HepG2 (cell line): ENCODE data around the gene SRBD1. TPM values are rescaled to one million over a fixed set of nuclear protein-coding genes. Genes with fewer than 3 reads are reported as not detected.
A peak's percentile ranks its signal among the peaks of the same experiment; 100 is the strongest.

Experiments
- BCL3 ChIP-seq: sonication (generic); formaldehyde crosslinking; IDR thresholded peaks from 2 replicates; pipeline ENCODE4 v1.5.1; 2020; ENCODE audit warnings: mild to moderate bottlenecking, missing genetic modification reagents, moderate library complexity
- CENPT ChIP-seq: sonication (generic); formaldehyde crosslinking; IDR thresholded peaks from 2 replicates; pipeline ENCODE4 v1.8.0; 2022; ENCODE audit warnings: low read depth, mild to moderate bottlenecking, moderate library complexity, missing genetic modification reagents
- FOSL1 ChIP-seq: sonication (generic); formaldehyde crosslinking; IDR thresholded peaks from 2 replicates; pipeline ENCODE4 v1.9.0; 2021; ENCODE audit warnings: missing genetic modification reagents, borderline replicate concordance
- LBX2 ChIP-seq: sonication (generic); formaldehyde crosslinking; IDR thresholded peaks from 2 replicates; pipeline ENCODE4 v1.5.0; 2020; ENCODE audit warnings: missing genetic modification reagents, mild to moderate bottlenecking, borderline replicate concordance
- MLX ChIP-seq: IDR thresholded peaks from 2 replicates; pipeline ENCODE4 v1.6.1; 2016
- NFAT5 ChIP-seq: sonication (generic); formaldehyde crosslinking; IDR thresholded peaks from 2 replicates; pipeline ENCODE4 v1.4.0; 2020; ENCODE audit warnings: missing genetic modification reagents
- PCBP1 ChIP-seq: fragments of 200-400 bp; formaldehyde crosslinking; IDR thresholded peaks from 2 replicates; pipeline ENCODE4 v1.6.1; 2017; ENCODE audit warnings: mild to moderate bottlenecking, low read depth, low read length, borderline replicate concordance
- PHF20 ChIP-seq: sonication (generic); formaldehyde crosslinking; IDR thresholded peaks from 2 replicates; pipeline ENCODE4 v1.5.0; 2020; ENCODE audit warnings: mild to moderate bottlenecking, missing genetic modification reagents
- PRPF4 ChIP-seq: fragments of 200-400 bp; formaldehyde crosslinking; IDR thresholded peaks from 2 replicates; pipeline ENCODE4 v1.6.1; 2016; ENCODE audit warnings: low read length, low read depth; ENCODE audit not compliant: poor library complexity, severe bottlenecking
- SAP130 ChIP-seq: IDR thresholded peaks from 2 replicates; pipeline ENCODE4 v1.6.1; 2016; ENCODE audit warnings: low read depth
- STAT6 ChIP-seq: sonication (generic); formaldehyde crosslinking; IDR thresholded peaks from 2 replicates; pipeline ENCODE4 v1.4.0; 2020; ENCODE audit warnings: missing genetic modification reagents, mild to moderate bottlenecking, borderline replicate concordance
- ZFP36L2 ChIP-seq: sonication (generic); formaldehyde crosslinking; IDR thresholded peaks from 2 replicates; pipeline ENCODE4 v1.4.0; 2020; ENCODE audit warnings: missing genetic modification reagents
- ZNF329 ChIP-seq: sonication (generic); formaldehyde crosslinking; IDR thresholded peaks from 2 replicates; pipeline ENCODE4 v1.9.0; 2021; ENCODE audit warnings: low read depth, mild to moderate bottlenecking, missing genetic modification reagents
- ZNF552 ChIP-seq: sonication (generic); formaldehyde crosslinking; IDR thresholded peaks from 2 replicates; pipeline ENCODE4 v1.9.0; 2022; ENCODE audit warnings: missing genetic modification reagents, mild to moderate bottlenecking, borderline replicate concordance
- polyA plus RNA-seq, 8 experiments: library from polyadenylated mRNA; depleted of rRNA in 3 of 8; stranded (reverse) in 7 of 8; unstranded in 1 of 8; fragments of >200 nt; fragmentation: Illumina TruSeq in 4 of 8; extraction: Trizol in 4 of 8; gene quantifications; 2 replicates each; pipeline versions ENCODE4 v1.2.1 to v1.2.3, GENCODE V29; 2011 to 2016; ENCODE audit warnings: low read depth in 4 of 8, missing spikeins in 1 of 8, mixed read lengths in 1 of 8; ENCODE audit not compliant: insufficient read depth in 1 of 8
- total RNA-seq, 5 experiments: library from RNA; depleted of rRNA; stranded (reverse); fragments of >200 nt; fragmentation: Illumina TruSeq; extraction: Trizol; gene quantifications; 2 replicates each; pipeline ENCODE4 v1.2.3, GENCODE V29; 2016; ENCODE audit warnings: low read depth in 1 of 5

Gene SRBD1
- total and polyA plus RNA-seq, 2 of the 13 experiments (the other 11 are each of a cell fraction or from before 2014, with no cell fraction given): 3.2 to 23.9 TPM

GRCh38 chr2:45649858-45650811, 39.1 kb upstream of the SRBD1 start (continued):
- TF ChIP-seq ZNF552 (CRISPR knock-in tag) (no peak), LBX2 (CRISPR knock-in tag) (0 out of 2 replicates have a peak, but pooled peaks have one; percentile 41), PCBP1 (0 out of 2 replicates have a peak, but pooled peaks have one; percentile 22), NFAT5 (CRISPR knock-in tag) (no peak; the same call in 1 of the 2 replicates), FOSL1 (CRISPR knock-in tag) (no peak), ZNF329 (CRISPR knock-in tag) (no peak), SAP130 (CRISPR knock-in tag) (peak; percentile 80), BCL3 (CRISPR knock-in tag) (0 out of 2 replicates have a peak, but pooled peaks have one; percentile 7), ZFP36L2 (no peak), STAT6 (no peak), PHF20 (CRISPR knock-in tag) (no peak; the same call in 1 of the 2 replicates), MLX (CRISPR knock-in tag) (no peak), PRPF4 (peak; percentile 74), CENPT (CRISPR knock-in tag) (no peak)
